OCI-LY3 (cell line): ENCODE data around the gene FBXW4.

ENCODE experiments used
- EZH2phosphoT487 ChIP-seq: fragments of 200-600 bp; shearing (Covaris generic); IDR thresholded peaks from 2 replicates; pipeline ENCODE4 v1.6.1; 2018; ENCODE audit warnings: antibody characterized with exemption, mixed run types, low read depth
- TF ChIP-seq, protein P1 (sequence below): fragments of 200-600, 300-600 bp; sonication (generic); IDR thresholded peaks from 2 replicates; pipeline ENCODE4 v1.5.1; 2014; ENCODE audit warnings: antibody characterized with exemption, low read length, low read depth

GRCh38 chr10:101624526-101625102 is 70.4 kb downstream of the FBXW4 start:
- TF ChIP-seq, protein P1, sequence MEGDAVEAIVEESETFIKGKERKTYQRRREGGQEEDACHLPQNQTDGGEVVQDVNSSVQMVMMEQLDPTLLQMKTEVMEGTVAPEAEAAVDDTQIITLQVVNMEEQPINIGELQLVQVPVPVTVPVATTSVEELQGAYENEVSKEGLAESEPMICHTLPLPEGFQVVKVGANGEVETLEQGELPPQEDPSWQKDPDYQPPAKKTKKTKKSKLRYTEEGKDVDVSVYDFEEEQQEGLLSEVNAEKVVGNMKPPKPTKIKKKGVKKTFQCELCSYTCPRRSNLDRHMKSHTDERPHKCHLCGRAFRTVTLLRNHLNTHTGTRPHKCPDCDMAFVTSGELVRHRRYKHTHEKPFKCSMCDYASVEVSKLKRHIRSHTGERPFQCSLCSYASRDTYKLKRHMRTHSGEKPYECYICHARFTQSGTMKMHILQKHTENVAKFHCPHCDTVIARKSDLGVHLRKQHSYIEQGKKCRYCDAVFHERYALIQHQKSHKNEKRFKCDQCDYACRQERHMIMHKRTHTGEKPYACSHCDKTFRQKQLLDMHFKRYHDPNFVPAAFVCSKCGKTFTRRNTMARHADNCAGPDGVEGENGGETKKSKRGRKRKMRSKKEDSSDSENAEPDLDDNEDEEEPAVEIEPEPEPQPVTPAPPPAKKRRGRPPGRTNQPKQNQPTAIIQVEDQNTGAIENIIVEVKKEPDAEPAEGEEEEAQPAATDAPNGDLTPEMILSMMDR = no peak
- TF ChIP-seq EZH2phosphoT487 = no peak
